ENCODE measurements around the gene MAML1.
"Not testable (repeated sequence)": the region's sequence is repeated elsewhere in the genome, so short reads cannot be mapped to it uniquely, and the experiment has no call there.

MAML1 gene

GRCh38 chr5:179733772-179734126, 1.1 kb downstream of the MAML1 start:
- H3K4me3 ChIP-seq (IDR thresholded peaks at IDR 0.05; ENCODE audit: insufficient read depth, low read depth, low read length) = no peak overlapping the region
- H3K27me3 ChIP-seq (ENCODE audit: insufficient read depth, low read depth) = no peaks in the 10 kb centered on the region
- peak overlapping the region; percentile 32; the same call in 1 of the 2 replicates for H3K27ac ChIP-seq
- H3K9ac ChIP-seq = peak overlapping the region; percentile 40; the same call in 1 of the 2 replicates
- H3K79me2 ChIP-seq (ENCODE audit: insufficient read depth, low read depth) = peaks cover 50% of the 10 kb centered on the region
- H3K4me1 ChIP-seq (ENCODE audit: low read depth, poor library complexity, severe bottlenecking) = peaks cover 17% of the 10 kb centered on the region
- 0 out of 2 replicates have a peak, but pooled peaks cover 4% of the 10 kb centered on the region for H3K36me3 ChIP-seq (ENCODE audit: insufficient read depth)
- H3K4me2 ChIP-seq = peak overlapping the region; percentile 88
- TF ChIP-seq CTCF (conservative IDR thresholded peaks at IDR 0.05; ENCODE audit: low read depth, low read length) = no peak
- no peaks in the 10 kb centered on the region for H4K20me1 ChIP-seq (ENCODE audit: insufficient read depth)
- peak overlapping the region; percentile 14; the same call in 1 of the 2 replicates for H2AFZ ChIP-seq (ENCODE audit: low read depth)

GRCh38 chr5:179734536-179735164, 2.0 kb downstream of the MAML1 start:
- peaks cover 17% of the 10 kb centered on the region for H3K4me1 ChIP-seq (ENCODE audit: low read depth, poor library complexity, severe bottlenecking)

GRCh38 chr5:179738742-179739141, 6.1 kb downstream of the MAML1 start:
- no peak for TF ChIP-seq CTCF (conservative IDR thresholded peaks at IDR 0.05; ENCODE audit: low read depth, low read length)
- H3K4me1 ChIP-seq (ENCODE audit: low read depth, poor library complexity, severe bottlenecking) = no peaks in the 10 kb centered on the region
- no peak overlapping the region for H3K9ac ChIP-seq
- H2AFZ ChIP-seq (ENCODE audit: low read depth) = no peak overlapping the region
- no peaks in the 10 kb centered on the region for H3K27me3 ChIP-seq (ENCODE audit: insufficient read depth, low read depth)
- H3K36me3 ChIP-seq (ENCODE audit: insufficient read depth) = no peaks in the 10 kb centered on the region
- H3K27ac ChIP-seq = no peak overlapping the region
- H3K79me2 ChIP-seq (ENCODE audit: insufficient read depth, low read depth) = peaks cover 81% of the 10 kb centered on the region
- no peak overlapping the region for H3K4me2 ChIP-seq
- H3K4me3 ChIP-seq (IDR thresholded peaks at IDR 0.05; ENCODE audit: insufficient read depth, low read depth, low read length) = no peak overlapping the region
- H4K20me1 ChIP-seq (ENCODE audit: insufficient read depth) = no peaks in the 10 kb centered on the region

More at GRCh38 chr5:179734536-179735164, 2.0 kb downstream of the MAML1 start:
- Histone ChIP-seq H3K79me2 (ENCODE audit: insufficient read depth, low read depth) (peaks cover 58% of the 10 kb centered on the region), H2AFZ (ENCODE audit: low read depth) (no peak overlapping the region), H4K20me1 (ENCODE audit: insufficient read depth) (no peaks in the 10 kb centered on the region), H3K27me3 (ENCODE audit: insufficient read depth, low read depth) (no peaks in the 10 kb centered on the region), H3K4me2 (peak overlapping the region; percentile 88), H3K4me3 (IDR thresholded peaks at IDR 0.05; ENCODE audit: insufficient read depth, low read depth, low read length) (no peak overlapping the region), H3K36me3 (ENCODE audit: insufficient read depth) (0 out of 2 replicates have a peak, but pooled peaks cover 4% of the 10 kb centered on the region), H3K9ac (no peak overlapping the region), H3K27ac (no peak overlapping the region)
- TF ChIP-seq CTCF (conservative IDR thresholded peaks at IDR 0.05; ENCODE audit: low read depth, low read length) = no peak

- H3K27ac ChIP-seq; H3K4me3 ChIP-seq (IDR thresholded peaks at IDR 0.05; ENCODE audit: insufficient read depth, low read depth, low read length); H3K4me2 ChIP-seq; H3K27me3 ChIP-seq (ENCODE audit: insufficient read depth, low read depth); H3K4me1 ChIP-seq (ENCODE audit: low read depth, poor library complexity, severe bottlenecking); H2AFZ ChIP-seq (ENCODE audit: low read depth); H3K36me3 ChIP-seq (ENCODE audit: insufficient read depth); H3K9ac ChIP-seq; H4K20me1 ChIP-seq (ENCODE audit: insufficient read depth): not testable (repeated sequence)
- peaks cover 44% of the 10 kb centered on the region for H3K79me2 ChIP-seq (ENCODE audit: insufficient read depth, low read depth)
Measured at GRCh38 chr5:179744106-179744505, 11.5 kb downstream of the MAML1 start.

- H3K27ac ChIP-seq = no peak overlapping the region
- H3K4me3 ChIP-seq (IDR thresholded peaks at IDR 0.05; ENCODE audit: insufficient read depth, low read depth, low read length) = no peak overlapping the region
- H3K4me2 ChIP-seq = no peak overlapping the region
- peaks cover 31% of the 10 kb centered on the region for H3K79me2 ChIP-seq (ENCODE audit: insufficient read depth, low read depth)
- H3K9ac ChIP-seq = no peak overlapping the region
- H4K20me1 ChIP-seq (ENCODE audit: insufficient read depth) = no peaks in the 10 kb centered on the region
- TF ChIP-seq CTCF (conservative IDR thresholded peaks at IDR 0.05; ENCODE audit: low read depth, low read length) = no peak
- H3K36me3 ChIP-seq (ENCODE audit: insufficient read depth) = no peaks in the 10 kb centered on the region
- H3K4me1 ChIP-seq (ENCODE audit: low read depth, poor library complexity, severe bottlenecking) = no peaks in the 10 kb centered on the region
- no peaks in the 10 kb centered on the region for H3K27me3 ChIP-seq (ENCODE audit: insufficient read depth, low read depth)
- no peak overlapping the region for H2AFZ ChIP-seq (ENCODE audit: low read depth)
Measured at GRCh38 chr5:179746872-179747271, 14.2 kb downstream of the MAML1 start.
